Measurements from ENCODE around the gene TCTN1.
A peak's percentile ranks its signal among the peaks of the same experiment; 100 is the strongest.
"Not testable (repeated sequence)": the region's sequence is repeated elsewhere in the genome, so short reads cannot be mapped to it uniquely, and the experiment has no call there.

TCTN1 gene

GRCh38 chr12:110587102-110587501 lies 26.8 kb upstream of the TCTN1 start:
- not testable (repeated sequence) for FAIRE-seq

- no peak for FAIRE-seq
Observed at GRCh38 chr12:110590059-110590458, 23.9 kb upstream of the TCTN1 start.

GRCh38 chr12:110590806-110591326 lies 23.1 kb upstream of the TCTN1 start:
- no peak for FAIRE-seq

GRCh38 chr12:110591451-110592051 lies 22.4 kb upstream of the TCTN1 start:
- no peak for FAIRE-seq

- FAIRE-seq, result no peak
Observed at GRCh38 chr12:110592078-110592477, 21.9 kb upstream of the TCTN1 start.

- FAIRE-seq, result not testable (repeated sequence)
Observed at GRCh38 chr12:110592919-110593318, 21.0 kb upstream of the TCTN1 start.

- FAIRE-seq, result no peak
Observed at GRCh38 chr12:110597885-110598284, 16.0 kb upstream of the TCTN1 start.

- FAIRE-seq, result no peak
Observed at GRCh38 chr12:110599334-110599733, 14.6 kb upstream of the TCTN1 start.

GRCh38 chr12:110600254-110600653 lies 13.7 kb upstream of the TCTN1 start:
- peak; percentile 94 for FAIRE-seq

GRCh38 chr12:110602085-110602814 lies 11.7 kb upstream of the TCTN1 start:
- peak; percentile 82 for FAIRE-seq

- FAIRE-seq, result no peak
Observed at GRCh38 chr12:110606253-110606611, 7.7 kb upstream of the TCTN1 start.

- FAIRE-seq, result no peak
Observed at GRCh38 chr12:110613071-110613770, 708 bp upstream of the TCTN1 start.

- FAIRE-seq, result no peak
Observed at GRCh38 chr12:110615171-110615570, 1.2 kb downstream of the TCTN1 start.

- FAIRE-seq, result no peak
Observed at GRCh38 chr12:110616471-110617115, 2.7 kb downstream of the TCTN1 start.

GRCh38 chr12:110619534-110619953 lies 5.6 kb downstream of the TCTN1 start:
- no peak for FAIRE-seq

GRCh38 chr12:110622582-110622981 lies 8.7 kb downstream of the TCTN1 start:
- no peak for FAIRE-seq

- FAIRE-seq, result no peak
Observed at GRCh38 chr12:110627500-110628195, 13.7 kb downstream of the TCTN1 start.

GRCh38 chr12:110635055-110635454 lies 21.1 kb downstream of the TCTN1 start:
- FAIRE-seq, result no peak

- no peak for FAIRE-seq
Observed at GRCh38 chr12:110636516-110636915, 22.6 kb downstream of the TCTN1 start.

- no peak for FAIRE-seq
Observed at GRCh38 chr12:110637869-110638441, 24.0 kb downstream of the TCTN1 start.

GRCh38 chr12:110638796-110639195 lies 24.9 kb downstream of the TCTN1 start:
- no peak for FAIRE-seq
